B cell (primary cell): ENCODE results near the gene DDR2. TPM values are rescaled to one million over a fixed set of nuclear protein-coding genes. Genes with fewer than 3 reads are reported as not detected.

Experiments used
- ATAC-seq: fragments of 200-7000 bp; cut with Tn5 transposase; one replicate; pipeline ENCODE4 v1.10.0; 2021; ENCODE audit warnings: low read depth, mild to moderate bottlenecking, moderate number of reproducible peaks, moderate library complexity
- CTCF ChIA-PET: fragments of 350-600 bp; sonication (Branson Sonifier 250); formaldehyde crosslinking; loops from one replicate; lab custom pipeline; 2021; ENCODE audit warnings: antibody characterized with exemption, inconsistent platforms; lab: Charles Lee
- POLR2A ChIA-PET: fragments of 350-600 bp; sonication (Branson Sonifier 250); formaldehyde crosslinking; loops from one replicate; lab custom pipeline; 2021; ENCODE audit warnings: antibody characterized with exemption; lab: Charles Lee
- DNase-seq: peaks from one replicate; pipeline ENCODE4 v3.0.0; 2013
- H2AFZ ChIP-seq: 2 replicates; pipeline ENCODE4 v1.6.1; 2012; ENCODE audit warnings: mild to moderate bottlenecking, low read depth, low read length; ENCODE audit not compliant: insufficient read depth, poor library complexity, severe bottlenecking
- H3K27ac ChIP-seq, 2 donors: 1 replicate in 1 of 2; 2 replicates in 1 of 2; pipeline ENCODE4 v1.5.1; 2012 to 2013; ENCODE audit warnings: low read length in 2 of 2, mild to moderate bottlenecking in 2 of 2, moderate library complexity in 1 of 2
- H3K27me3 ChIP-seq, 4 experiments: fragments of 200-600 bp in 1 of 4; sonication (generic) in 1 of 4; replicated peaks in 1 of 4; 1 replicate in 2 of 4; 2 replicates in 2 of 4; pipeline versions ENCODE4 v1.6.1 to v1.7.0; 2013 to 2016; ENCODE audit warnings: low read length in 3 of 4, mild to moderate bottlenecking in 2 of 4, mixed read lengths in 1 of 4, moderate library complexity in 1 of 4; ENCODE audit not compliant: insufficient read depth in 4 of 4, control insufficient read depth in 3 of 4; ENCODE audit errors: control extremely low read depth in 1 of 4
- H3K36me3 ChIP-seq, 2 experiments: replicated peaks in 1 of 2; 1 replicate in 1 of 2; 2 replicates in 1 of 2; pipeline versions ENCODE4 v1.6.1 to v1.7.1; 2013; ENCODE audit warnings: low read length in 1 of 2; ENCODE audit not compliant: insufficient read depth in 2 of 2, control insufficient read depth in 1 of 2; ENCODE audit errors: control extremely low read depth in 1 of 2, extremely low read depth in 1 of 2
- H3K4me1 ChIP-seq, 2 donors: fragments of 200-600 bp in 1 of 2; sonication (generic) in 1 of 2; 1 replicate in 1 of 2; 2 replicates in 1 of 2; pipeline versions ENCODE4 v1.5.1 to v1.6.1; 2013 to 2017; ENCODE audit warnings: low read length in 2 of 2; ENCODE audit not compliant: control insufficient read depth in 2 of 2, insufficient read depth in 2 of 2
- H3K4me2 ChIP-seq: replicated peaks from 2 replicates; pipeline ENCODE3; 2012; ENCODE audit warnings: mild to moderate bottlenecking, low read depth, low read length; ENCODE audit not compliant: poor library complexity, severe bottlenecking
- H3K4me3 ChIP-seq, 5 experiments: fragments of 200-600 bp in 1 of 5; sonication (generic) in 1 of 5; 1 replicate in 3 of 5; 2 replicates in 2 of 5; pipeline versions ENCODE4 v1.5.1 to v1.7.0; 2011 to 2016; ENCODE audit warnings: low read length in 4 of 5, mild to moderate bottlenecking in 4 of 5, low read depth in 2 of 5, control low read depth in 1 of 5, moderate library complexity in 1 of 5; ENCODE audit not compliant: insufficient read depth in 1 of 5; ENCODE audit errors: control extremely low read depth in 1 of 5, extremely low read depth in 1 of 5
- H3K79me2 ChIP-seq: fragments of 200-600 bp; sonication (generic); one replicate; pipeline ENCODE4 v1.6.0; 2016; ENCODE audit warnings: low read length; ENCODE audit not compliant: control insufficient read depth, insufficient read depth
- H3K9ac ChIP-seq: fragments of 200-600 bp; sonication (generic); 2 replicates; pipeline ENCODE4 v1.6.1; 2017; ENCODE audit warnings: mild to moderate bottlenecking, low read length, moderate library complexity
- H3K9me3 ChIP-seq, 3 donors: one replicate each; pipeline versions ENCODE4 v1.6.1 to v1.7.1; 2013; ENCODE audit warnings: low read length in 2 of 3; ENCODE audit not compliant: control insufficient read depth in 2 of 3, insufficient read depth in 1 of 3; ENCODE audit errors: control extremely low read depth in 1 of 3
- H4K20me1 ChIP-seq: 2 replicates; pipeline ENCODE4 v1.6.0; 2012; ENCODE audit warnings: mild to moderate bottlenecking, low read length; ENCODE audit not compliant: insufficient read depth, control insufficient read depth, poor library complexity, severe bottlenecking
- H3K27ac Mint-ChIP-seq: one replicate; pipeline ENCODE4 v1.8.0; 2021; ENCODE audit warnings: mixed read lengths
- H3K27me3 Mint-ChIP-seq: one replicate; pipeline ENCODE4 v1.8.0; 2021; ENCODE audit warnings: mixed read lengths
- H3K4me1 Mint-ChIP-seq: one replicate; pipeline ENCODE4 v1.8.0; 2021; ENCODE audit warnings: mixed read lengths
- H3K4me3 Mint-ChIP-seq: one replicate; pipeline ENCODE4 v1.8.0; 2021; ENCODE audit warnings: mixed read lengths
- H3K9me3 Mint-ChIP-seq: one replicate; pipeline ENCODE4 v1.8.0; 2022; ENCODE audit warnings: mixed read lengths; ENCODE audit not compliant: insufficient read depth
- EZH2 ChIP-seq: IDR thresholded peaks from 2 replicates; pipeline ENCODE4 v1.6.1; 2012; ENCODE audit warnings: borderline replicate concordance, low read depth, mild to moderate bottlenecking, moderate library complexity, low read length; ENCODE audit not compliant: insufficient read depth, poor library complexity, severe bottlenecking
- WGBS: methylation state at CpG from one replicate; pipeline ENCODE4 v1.1.5; 2013; ENCODE audit warnings: missing lambda C conversion rate; ENCODE audit not compliant: insufficient coverage; 5-methylcytosine and 5-hydroxymethylcytosine counted together
- intact Hi-C: fragments of 100-400 bp; cut with micrococcal nuclease; formaldehyde crosslinking; loops from one replicate; pipeline ENCODE4 v1.10.0; 2022
- polyA plus RNA-seq: library from polyadenylated mRNA; depleted of rRNA; stranded (reverse); fragments of >200 nt; gene quantifications from 2 replicates; pipeline ENCODE4 v1.2.3, GENCODE V29; 2012
- total RNA-seq, 2 donors: library from RNA; stranded (reverse); fragments of 120-200 nt in 1 of 2; gene quantifications; 1 replicate in 1 of 2; 2 replicates in 1 of 2; pipeline versions ENCODE4 v1.2.3 to v1.2.4, GENCODE V29; 2013 to 2022
- TF ChIP-seq, protein P1 (sequence below): fragments of 200-600 bp; IDR thresholded peaks from one replicate; pipeline ENCODE4 v1.8.0; 2022; ENCODE audit warnings: antibody characterized with exemption, mild to moderate bottlenecking

DDR2 gene
- total and polyA plus RNA-seq, 2 donors (not counting 1 experiment from before 2014, with no cell fraction given) = 0.12 to 0.24 TPM

DNA sequence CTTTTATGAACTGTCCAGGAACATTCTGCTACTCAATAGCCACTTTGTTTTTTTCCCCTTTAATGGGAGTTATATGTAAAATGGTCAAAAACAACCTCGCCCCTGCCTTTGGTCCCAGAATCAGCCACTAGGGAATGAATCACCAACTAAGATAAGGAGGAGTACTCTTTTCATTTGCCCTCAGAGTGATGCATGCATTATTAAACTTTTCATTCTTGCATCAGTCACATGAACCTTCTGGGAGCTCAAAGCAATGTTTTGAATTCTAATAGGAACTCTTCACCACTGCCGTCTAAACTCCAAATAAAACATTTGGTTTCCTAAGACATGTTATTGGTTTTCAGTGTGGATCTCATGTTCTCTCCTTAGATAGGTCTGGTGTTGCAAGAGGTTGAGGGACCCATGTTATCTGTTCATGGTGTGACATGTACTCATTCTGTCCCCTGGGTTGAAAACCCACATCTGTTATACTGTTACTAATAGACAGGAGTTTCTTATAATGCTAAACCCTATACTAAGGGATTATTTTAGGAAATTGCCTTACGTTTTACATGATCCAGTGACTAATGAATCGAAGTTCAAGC, 140.4 kb downstream of the DDR2 start:
- DNase-seq (no peak), ATAC-seq (no peak)
- Mint-ChIP-seq H3K27ac (no peak overlapping the region), H3K4me1 (no peaks in the 10 kb centered on the region), H3K9me3 (no peaks in the 10 kb centered on the region), H3K4me3 (no peak overlapping the region), H3K27me3 (peaks cover 34% of the 10 kb centered on the region)
- Histone ChIP-seq H3K27me3 (peaks cover 0 to 18% (median 8%) of the 10 kb centered on the region in 4 experiments), H3K4me2 (no peak overlapping the region), H3K9me3 (peaks cover 0 to 2% (median 0%) of the 10 kb centered on the region in 3 donors), H3K27ac (no peak overlapping the region), H3K9ac (no peak overlapping the region), H4K20me1 (no peaks in the 10 kb centered on the region), H2AFZ (no peak overlapping the region), H3K36me3 (no peaks in the 10 kb centered on the region), H3K4me1 (no peaks in the 10 kb centered on the region), H3K4me3 (no peak overlapping the region), H3K79me2 (no peaks in the 10 kb centered on the region)
- POLR2A ChIA-PET = no interaction called here
- CTCF ChIA-PET = no interaction called here
- TF ChIP-seq, protein P1, sequence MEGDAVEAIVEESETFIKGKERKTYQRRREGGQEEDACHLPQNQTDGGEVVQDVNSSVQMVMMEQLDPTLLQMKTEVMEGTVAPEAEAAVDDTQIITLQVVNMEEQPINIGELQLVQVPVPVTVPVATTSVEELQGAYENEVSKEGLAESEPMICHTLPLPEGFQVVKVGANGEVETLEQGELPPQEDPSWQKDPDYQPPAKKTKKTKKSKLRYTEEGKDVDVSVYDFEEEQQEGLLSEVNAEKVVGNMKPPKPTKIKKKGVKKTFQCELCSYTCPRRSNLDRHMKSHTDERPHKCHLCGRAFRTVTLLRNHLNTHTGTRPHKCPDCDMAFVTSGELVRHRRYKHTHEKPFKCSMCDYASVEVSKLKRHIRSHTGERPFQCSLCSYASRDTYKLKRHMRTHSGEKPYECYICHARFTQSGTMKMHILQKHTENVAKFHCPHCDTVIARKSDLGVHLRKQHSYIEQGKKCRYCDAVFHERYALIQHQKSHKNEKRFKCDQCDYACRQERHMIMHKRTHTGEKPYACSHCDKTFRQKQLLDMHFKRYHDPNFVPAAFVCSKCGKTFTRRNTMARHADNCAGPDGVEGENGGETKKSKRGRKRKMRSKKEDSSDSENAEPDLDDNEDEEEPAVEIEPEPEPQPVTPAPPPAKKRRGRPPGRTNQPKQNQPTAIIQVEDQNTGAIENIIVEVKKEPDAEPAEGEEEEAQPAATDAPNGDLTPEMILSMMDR = no peak
- TF ChIP-seq EZH2 = no peak
- WGBS = no CpG with 5 or more reads among the region's 4 CpGs
- intact Hi-C loops = no loop called here

DNA sequence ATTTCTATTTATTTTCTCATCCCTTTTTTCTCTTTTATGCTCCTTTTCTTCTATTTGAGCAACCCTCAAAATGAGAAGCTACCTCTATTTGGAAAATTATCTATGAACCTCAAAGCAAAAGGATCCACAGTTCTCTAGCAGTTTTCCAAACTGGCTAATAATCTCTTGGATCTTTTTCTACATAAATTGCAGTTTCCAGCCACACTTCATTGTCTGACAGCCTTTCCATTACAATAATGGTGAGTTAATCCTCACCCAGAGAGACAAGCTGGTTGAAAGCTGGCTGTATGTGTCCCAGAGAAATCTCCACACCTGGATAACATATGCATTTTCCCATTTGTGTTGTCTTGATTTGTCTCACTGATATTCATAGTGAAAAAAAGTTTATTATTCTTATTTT, 141.7 kb downstream of the DDR2 start:
- ATAC-seq = no peak

More for the DNA sequence above, 141.7 kb downstream of the DDR2 start:
- H2AFZ ChIP-seq = no peak overlapping the region
- no peaks in the 10 kb centered on the region for H3K4me1 ChIP-seq
- H3K79me2 ChIP-seq = no peaks in the 10 kb centered on the region
- H4K20me1 ChIP-seq = no peaks in the 10 kb centered on the region
- ChIA-PET CTCF (no interaction called here), POLR2A (no interaction called here)
- no peaks in the 10 kb centered on the region for H3K36me3 ChIP-seq
- no peak overlapping the region for H3K4me3 ChIP-seq
- peaks cover 38% of the 10 kb centered on the region for H3K27me3 Mint-ChIP-seq
- intact Hi-C loops = no loop called here
- H3K9ac ChIP-seq = no peak overlapping the region
- peaks cover 0 to 14% (median 5%) of the 10 kb centered on the region in 4 experiments for H3K27me3 ChIP-seq
- H3K27ac Mint-ChIP-seq = no peak overlapping the region
- H3K9me3 Mint-ChIP-seq = no peaks in the 10 kb centered on the region
- H3K9me3 ChIP-seq = no peaks in the 10 kb centered on the region
- no peak overlapping the region for H3K27ac ChIP-seq
- H3K4me2 ChIP-seq = no peak overlapping the region
- H3K4me1 Mint-ChIP-seq = no peaks in the 10 kb centered on the region
- TF ChIP-seq, protein P1 = no peak
- TF ChIP-seq EZH2 = no peak
- no peak for DNase-seq
- no peak overlapping the region for H3K4me3 Mint-ChIP-seq
